ENCODE data around the gene MRPL4.

The MRPL4 gene

GRCh38 chr19:10292789-10293636, 41.0 kb downstream of the MRPL4 start:
- FAIRE-seq (no peak), DNase-seq (ENCODE audit: insufficient read length, low spot score) (no peak)
- TF ChIP-seq, protein P1, sequence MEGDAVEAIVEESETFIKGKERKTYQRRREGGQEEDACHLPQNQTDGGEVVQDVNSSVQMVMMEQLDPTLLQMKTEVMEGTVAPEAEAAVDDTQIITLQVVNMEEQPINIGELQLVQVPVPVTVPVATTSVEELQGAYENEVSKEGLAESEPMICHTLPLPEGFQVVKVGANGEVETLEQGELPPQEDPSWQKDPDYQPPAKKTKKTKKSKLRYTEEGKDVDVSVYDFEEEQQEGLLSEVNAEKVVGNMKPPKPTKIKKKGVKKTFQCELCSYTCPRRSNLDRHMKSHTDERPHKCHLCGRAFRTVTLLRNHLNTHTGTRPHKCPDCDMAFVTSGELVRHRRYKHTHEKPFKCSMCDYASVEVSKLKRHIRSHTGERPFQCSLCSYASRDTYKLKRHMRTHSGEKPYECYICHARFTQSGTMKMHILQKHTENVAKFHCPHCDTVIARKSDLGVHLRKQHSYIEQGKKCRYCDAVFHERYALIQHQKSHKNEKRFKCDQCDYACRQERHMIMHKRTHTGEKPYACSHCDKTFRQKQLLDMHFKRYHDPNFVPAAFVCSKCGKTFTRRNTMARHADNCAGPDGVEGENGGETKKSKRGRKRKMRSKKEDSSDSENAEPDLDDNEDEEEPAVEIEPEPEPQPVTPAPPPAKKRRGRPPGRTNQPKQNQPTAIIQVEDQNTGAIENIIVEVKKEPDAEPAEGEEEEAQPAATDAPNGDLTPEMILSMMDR (IDR thresholded peaks at IDR 0.05; ENCODE audit: insufficient read depth, missing control alignments), result no peak

DNA sequence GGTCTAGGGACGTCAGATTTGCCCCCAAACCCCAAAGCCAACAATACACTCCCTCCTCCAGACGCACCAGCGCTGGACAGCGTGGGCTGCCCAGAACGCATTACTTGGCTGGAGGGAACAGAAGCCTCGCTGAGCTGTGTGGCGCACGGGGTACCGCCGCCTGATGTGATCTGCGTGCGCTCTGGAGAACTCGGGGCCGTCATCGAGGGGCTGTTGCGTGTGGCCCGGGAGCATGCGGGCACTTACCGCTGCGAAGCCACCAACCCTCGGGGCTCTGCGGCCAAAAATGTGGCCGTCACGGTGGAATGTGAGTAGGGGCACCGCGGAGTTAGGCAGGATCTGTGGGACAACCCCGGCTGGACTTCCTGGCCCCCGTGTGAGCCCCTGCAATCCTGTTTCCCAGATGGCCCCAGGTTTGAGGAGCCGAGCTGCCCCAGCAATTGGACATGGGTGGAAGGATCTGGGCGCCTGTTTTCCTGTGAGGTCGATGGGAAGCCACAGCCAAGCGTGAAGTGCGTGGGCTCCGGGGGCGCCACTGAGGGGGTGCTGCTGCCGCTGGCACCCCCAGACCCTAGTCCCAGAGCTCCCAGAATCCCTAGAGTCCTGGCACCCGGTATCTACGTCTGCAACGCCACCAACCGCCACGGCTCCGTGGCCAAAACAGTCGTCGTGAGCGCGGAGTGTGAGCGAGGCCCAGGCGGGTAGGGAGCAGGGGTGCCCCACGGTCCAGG, 41.8 kb downstream of the MRPL4 start:
- no peak for FAIRE-seq
- DNase-seq (ENCODE audit: insufficient read length, low spot score), result no peak
- TF ChIP-seq, protein P1 (IDR thresholded peaks at IDR 0.05; ENCODE audit: insufficient read depth, missing control alignments), result no peak

DNA sequence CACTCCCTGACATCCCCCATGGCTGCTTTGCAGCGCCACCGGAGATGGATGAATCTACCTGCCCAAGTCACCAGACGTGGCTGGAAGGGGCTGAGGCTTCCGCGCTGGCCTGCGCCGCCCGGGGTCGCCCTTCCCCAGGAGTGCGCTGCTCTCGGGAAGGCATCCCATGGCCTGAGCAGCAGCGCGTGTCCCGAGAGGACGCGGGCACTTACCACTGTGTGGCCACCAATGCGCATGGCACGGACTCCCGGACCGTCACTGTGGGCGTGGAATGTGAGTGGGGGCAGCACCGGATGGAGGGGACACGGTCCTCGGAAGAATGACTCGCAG, 42.3 kb downstream of the MRPL4 start:
- no peak for FAIRE-seq
- TF ChIP-seq, protein P1 (IDR thresholded peaks at IDR 0.05; ENCODE audit: insufficient read depth, missing control alignments), result no peak
- no peak for DNase-seq (ENCODE audit: insufficient read length, low spot score)

DNA sequence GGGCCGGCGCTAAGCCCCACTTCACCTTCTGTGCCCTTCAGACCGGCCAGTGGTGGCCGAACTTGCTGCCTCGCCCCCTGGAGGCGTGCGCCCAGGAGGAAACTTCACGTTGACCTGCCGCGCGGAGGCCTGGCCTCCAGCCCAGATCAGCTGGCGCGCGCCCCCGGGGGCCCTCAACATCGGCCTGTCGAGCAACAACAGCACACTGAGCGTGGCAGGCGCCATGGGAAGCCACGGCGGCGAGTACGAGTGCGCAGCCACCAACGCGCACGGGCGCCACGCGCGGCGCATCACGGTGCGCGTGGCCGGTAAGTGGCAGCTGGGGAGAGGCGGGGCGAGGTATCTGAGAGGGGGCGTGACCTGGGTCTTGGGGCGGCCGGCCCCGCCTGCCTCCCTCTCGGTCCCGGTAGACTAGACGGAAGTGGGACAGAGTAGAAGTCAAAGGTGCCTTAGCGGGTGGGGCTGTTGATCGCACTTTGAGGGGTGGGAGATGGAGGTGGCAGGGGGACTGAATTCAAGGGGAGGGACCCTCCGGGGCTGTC, 43.4 kb downstream of the MRPL4 start:
- no peak for FAIRE-seq
- DNase-seq (ENCODE audit: insufficient read length, low spot score), result no peak
- TF ChIP-seq, protein P1 (IDR thresholded peaks at IDR 0.05; ENCODE audit: insufficient read depth, missing control alignments), result no peak

DNA sequence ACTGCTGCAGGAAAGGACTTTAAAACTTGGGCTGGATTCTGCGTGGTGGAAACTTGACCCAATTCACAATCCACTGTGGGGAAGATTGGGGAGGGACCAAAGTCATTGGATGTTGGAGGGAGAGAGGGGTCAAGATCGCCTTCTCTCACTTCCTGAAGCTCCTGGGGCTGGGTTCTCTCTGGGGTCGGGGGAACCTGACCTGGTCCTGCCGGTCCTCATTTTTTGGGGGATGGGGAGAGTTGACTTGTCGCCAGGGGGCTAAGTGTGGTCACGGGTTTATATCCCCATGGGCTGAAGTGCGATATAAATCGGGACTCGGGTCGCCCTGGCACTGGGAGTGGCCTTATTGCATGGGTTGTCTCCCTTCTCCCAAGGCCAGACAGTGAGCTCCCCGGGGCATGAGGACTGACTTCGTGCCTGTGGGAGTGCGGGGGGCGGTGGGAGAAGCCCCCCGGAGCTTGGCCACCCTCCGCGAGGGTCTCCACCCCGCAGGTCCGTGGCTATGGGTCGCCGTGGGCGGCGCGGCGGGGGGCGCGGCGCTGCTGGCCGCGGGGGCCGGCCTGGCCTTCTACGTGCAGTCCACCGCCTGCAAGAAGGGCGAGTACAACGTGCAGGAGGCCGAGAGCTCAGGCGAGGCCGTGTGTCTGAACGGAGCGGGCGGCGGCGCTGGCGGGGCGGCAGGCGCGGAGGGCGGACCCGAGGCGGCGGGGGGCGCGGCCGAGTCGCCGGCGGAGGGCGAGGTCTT, 44.0 kb downstream of the MRPL4 start:
- no peak for DNase-seq (ENCODE audit: insufficient read length, low spot score)
- TF ChIP-seq, protein P1 (IDR thresholded peaks at IDR 0.05; ENCODE audit: insufficient read depth, missing control alignments), result no peak
- no peak for FAIRE-seq

DNA sequence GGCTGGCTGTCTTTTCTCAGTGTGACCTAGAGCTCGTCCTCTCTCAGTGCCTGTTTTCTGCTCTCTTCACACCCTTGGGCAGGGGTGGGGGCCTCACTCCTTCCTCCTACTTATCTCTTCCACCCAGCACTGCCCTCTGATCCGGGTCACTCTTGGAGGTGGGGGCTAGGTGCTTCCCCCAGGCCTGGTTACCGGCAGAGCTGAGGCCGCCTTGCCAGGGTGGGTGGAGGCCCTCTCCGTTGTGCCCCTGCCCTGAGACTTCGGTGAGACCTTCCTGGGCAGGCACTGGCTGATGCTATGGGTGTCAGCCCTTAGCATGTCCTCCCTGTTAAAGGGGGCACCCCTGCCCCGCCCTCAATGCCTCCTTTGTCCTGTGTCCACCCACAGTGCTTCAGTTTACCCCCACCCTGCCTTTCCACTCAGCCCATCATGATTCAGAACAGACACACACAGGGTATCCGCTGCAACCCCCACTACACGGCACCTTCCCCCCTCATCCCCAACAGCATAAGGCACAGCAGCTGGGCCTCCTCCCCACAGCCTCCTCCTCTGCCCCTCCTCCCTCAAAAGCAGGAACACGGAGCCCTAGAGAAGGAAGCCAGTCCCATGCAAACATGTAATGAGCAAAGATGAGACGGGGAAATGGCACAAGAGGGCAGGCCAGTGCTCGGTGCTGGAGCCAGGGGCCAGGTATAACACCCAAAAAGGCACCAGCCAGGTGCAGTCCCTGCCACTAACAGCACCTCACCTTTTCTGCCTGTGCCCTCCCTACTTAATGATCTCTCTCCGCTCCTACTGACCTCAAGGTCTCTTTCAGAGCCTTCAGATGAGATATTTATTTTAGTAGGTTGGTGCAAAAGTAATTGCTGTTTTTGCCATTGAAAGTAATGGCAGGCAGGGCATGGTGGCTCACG, 47.8 kb downstream of the MRPL4 start:
- no peak for FAIRE-seq
- no peak for DNase-seq (ENCODE audit: insufficient read length, low spot score)
- TF ChIP-seq, protein P1 (IDR thresholded peaks at IDR 0.05; ENCODE audit: insufficient read depth, missing control alignments), result no peak

All from D721Med (cell line).